B cell (primary cell): ENCODE measurements around the gene ARFIP2.

Experiments used
- EZH2 ChIP-seq: IDR thresholded peaks from 2 replicates; pipeline ENCODE4 v1.6.1; 2012; ENCODE audit warnings: borderline replicate concordance, low read depth, mild to moderate bottlenecking, moderate library complexity, low read length; ENCODE audit not compliant: insufficient read depth, poor library complexity, severe bottlenecking
- TF ChIP-seq, protein P1 (sequence below): fragments of 200-600 bp; IDR thresholded peaks from one replicate; pipeline ENCODE4 v1.8.0; 2022; ENCODE audit warnings: antibody characterized with exemption, mild to moderate bottlenecking

- TF ChIP-seq, protein P1, sequence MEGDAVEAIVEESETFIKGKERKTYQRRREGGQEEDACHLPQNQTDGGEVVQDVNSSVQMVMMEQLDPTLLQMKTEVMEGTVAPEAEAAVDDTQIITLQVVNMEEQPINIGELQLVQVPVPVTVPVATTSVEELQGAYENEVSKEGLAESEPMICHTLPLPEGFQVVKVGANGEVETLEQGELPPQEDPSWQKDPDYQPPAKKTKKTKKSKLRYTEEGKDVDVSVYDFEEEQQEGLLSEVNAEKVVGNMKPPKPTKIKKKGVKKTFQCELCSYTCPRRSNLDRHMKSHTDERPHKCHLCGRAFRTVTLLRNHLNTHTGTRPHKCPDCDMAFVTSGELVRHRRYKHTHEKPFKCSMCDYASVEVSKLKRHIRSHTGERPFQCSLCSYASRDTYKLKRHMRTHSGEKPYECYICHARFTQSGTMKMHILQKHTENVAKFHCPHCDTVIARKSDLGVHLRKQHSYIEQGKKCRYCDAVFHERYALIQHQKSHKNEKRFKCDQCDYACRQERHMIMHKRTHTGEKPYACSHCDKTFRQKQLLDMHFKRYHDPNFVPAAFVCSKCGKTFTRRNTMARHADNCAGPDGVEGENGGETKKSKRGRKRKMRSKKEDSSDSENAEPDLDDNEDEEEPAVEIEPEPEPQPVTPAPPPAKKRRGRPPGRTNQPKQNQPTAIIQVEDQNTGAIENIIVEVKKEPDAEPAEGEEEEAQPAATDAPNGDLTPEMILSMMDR: no peak
- TF ChIP-seq EZH2: no peak
Measured at GRCh38 chr11:6468712-6469495, 12.2 kb downstream of the ARFIP2 start.
